SK-N-MC (cell line): ENCODE results near the gene CHD9.

ENCODE experiments used
- DNase-seq: peaks from one replicate; pipeline ENCODE4 v3.0.0-alpha.2; 2011; ENCODE audit warnings: low read depth, low spot score
- H3K27ac ChIP-seq: fragments of 200-600 bp; sonication (generic); 2 replicates; pipeline ENCODE4 v1.5.1; 2016; ENCODE audit warnings: mixed run types
- H3K36me3 ChIP-seq: fragments of 200-600 bp; sonication (generic); 2 replicates; pipeline ENCODE4 v1.6.1; 2017; ENCODE audit warnings: antibody characterized with exemption, low read length, mixed read lengths; ENCODE audit not compliant: insufficient read depth
- H3K4me3 ChIP-seq: fragments of 200-600 bp; sonication (generic); 2 replicates; pipeline ENCODE4 v1.5.1; 2016
- H3K9ac ChIP-seq: fragments of 200-600 bp; sonication (generic); 2 replicates; pipeline ENCODE4 v1.8.0; 2017; ENCODE audit warnings: mixed run types, mixed read lengths; ENCODE audit not compliant: insufficient read length
- H3K9me3 ChIP-seq: fragments of 200-600 bp; sonication (generic); 2 replicates; pipeline ENCODE4 v1.6.1; 2017; ENCODE audit warnings: low read depth, mild to moderate bottlenecking, antibody characterized with exemption, low read length, moderate library complexity, mixed read lengths
- EZH2 ChIP-seq: fragments of 200-600 bp; sonication (generic); IDR thresholded peaks from one replicate; pipeline ENCODE4 v1.6.1; 2017; ENCODE audit warnings: antibody characterized with exemption
- FOXP2 ChIP-seq: optimal IDR thresholded peaks from 2 replicates; pipeline ENCODE3; 2011; ENCODE audit warnings: mild to moderate bottlenecking, moderate library complexity; ENCODE audit not compliant: insufficient read depth; ENCODE audit errors: extremely low read length, control extremely low read depth
- POLR2AphosphoS5 ChIP-seq: IDR thresholded peaks from 2 replicates; pipeline ENCODE4 v1.6.1; 2012; ENCODE audit warnings: mild to moderate bottlenecking, low read depth, low read length, borderline replicate concordance

CHD9 gene

DNA sequence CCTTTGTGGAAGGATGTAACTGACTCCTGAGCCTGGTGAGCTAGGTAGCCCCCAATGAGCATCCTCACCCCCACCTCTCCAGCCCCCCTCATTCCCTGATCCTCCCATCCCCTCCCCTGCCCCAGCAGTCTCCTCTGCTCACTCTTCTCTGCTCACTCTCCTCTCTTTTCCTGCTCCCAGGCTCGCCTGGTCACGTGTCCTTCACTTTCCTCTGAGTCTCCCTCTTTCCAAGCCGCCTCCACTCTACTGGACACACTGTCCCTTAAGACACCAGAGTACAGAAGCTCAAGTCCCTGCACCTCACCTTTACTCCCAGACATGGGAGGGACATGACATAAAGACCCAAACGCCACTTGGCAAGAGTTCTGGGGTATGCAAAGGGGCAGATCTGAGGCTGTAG, 303.2 kb downstream of the CHD9 start:
- Histone ChIP-seq H3K36me3 (no peaks in the 10 kb centered on the region), H3K4me3 (no peak overlapping the region), H3K27ac (no peak overlapping the region), H3K9me3 (no peaks in the 10 kb centered on the region), H3K9ac (no peak overlapping the region)
- no peak for DNase-seq
- TF ChIP-seq FOXP2 (no peak), EZH2 (no peak), POLR2AphosphoS5 (no peak)

DNA sequence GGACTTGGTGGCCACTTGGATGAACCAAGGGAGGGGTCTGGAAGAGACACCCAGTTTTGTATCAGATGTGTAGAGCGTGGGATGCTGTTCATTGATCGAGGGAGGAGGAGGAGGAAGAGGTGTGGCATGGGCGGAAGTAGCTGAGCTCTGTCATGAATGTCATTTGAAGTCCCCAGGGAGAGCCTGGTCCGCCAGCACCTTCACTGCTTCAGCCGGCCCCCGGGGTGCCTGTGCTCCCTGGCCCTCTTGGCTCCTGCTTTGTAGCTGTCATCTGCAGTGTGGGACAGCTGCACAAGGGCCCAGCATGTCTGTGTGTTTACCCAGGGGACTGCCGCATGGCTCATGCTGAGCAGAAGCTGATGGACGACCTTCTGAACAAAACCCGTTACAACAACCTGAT, 304.1 kb downstream of the CHD9 start:
- H3K9me3 ChIP-seq: no peaks in the 10 kb centered on the region
- DNase-seq: no peak
- no peak for TF ChIP-seq POLR2AphosphoS5
- no peak for TF ChIP-seq FOXP2
- TF ChIP-seq EZH2: no peak

DNA sequence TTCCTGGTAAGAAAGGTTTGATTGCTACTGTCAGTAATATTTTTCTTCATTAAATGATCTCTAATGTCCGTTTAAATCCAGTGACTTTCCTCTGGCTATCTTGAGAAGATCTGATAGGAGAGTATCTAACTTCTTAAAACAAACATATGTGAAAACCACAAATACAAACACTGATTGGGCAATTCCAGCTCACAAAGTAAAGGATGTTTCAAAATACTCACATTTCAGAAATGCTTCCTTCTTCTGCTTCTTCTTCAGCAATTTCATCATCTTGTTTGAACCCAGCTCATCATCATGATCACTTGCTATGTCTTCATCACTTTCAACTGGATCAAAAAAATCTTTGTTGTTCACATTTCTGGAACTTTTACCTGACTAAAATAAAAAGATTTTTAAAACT, 315.1 kb downstream of the CHD9 start:
- Histone ChIP-seq H3K27ac (no peak overlapping the region), H3K9ac (no peak overlapping the region), H3K4me3 (no peak overlapping the region), H3K36me3 (no peaks in the 10 kb centered on the region), H3K9me3 (no peaks in the 10 kb centered on the region)
- DNase-seq: no peak
- TF ChIP-seq FOXP2 (no peak), POLR2AphosphoS5 (no peak), EZH2 (no peak)

More for the DNA sequence above, 304.1 kb downstream of the CHD9 start:
- H3K27ac ChIP-seq: no peak overlapping the region
- no peak overlapping the region for H3K4me3 ChIP-seq
- H3K36me3 ChIP-seq: no peaks in the 10 kb centered on the region
- no peak overlapping the region for H3K9ac ChIP-seq

DNA sequence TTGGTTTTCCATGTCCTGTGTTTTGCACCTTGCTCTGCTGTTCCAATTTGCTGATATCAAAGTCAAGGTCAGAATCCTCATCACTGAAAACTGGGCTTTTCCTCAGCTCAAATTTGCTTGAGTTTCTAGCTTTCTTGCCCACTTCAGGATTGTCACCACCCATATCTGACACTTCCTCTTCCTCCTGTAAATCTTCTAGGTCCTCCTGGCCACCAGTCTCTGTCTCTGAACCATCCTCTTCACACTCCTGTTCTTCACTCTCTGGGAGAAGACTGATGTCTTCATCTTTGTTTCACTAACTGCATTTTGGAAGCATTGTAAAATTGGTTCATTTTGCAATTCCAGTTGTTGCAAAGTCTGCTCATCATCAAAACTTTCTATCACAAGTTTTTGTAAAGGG, 316.0 kb downstream of the CHD9 start:
- TF ChIP-seq FOXP2 (no peak), POLR2AphosphoS5 (no peak), EZH2 (no peak)
- no peak overlapping the region for H3K27ac ChIP-seq
- no peak overlapping the region for H3K9ac ChIP-seq
- no peak for DNase-seq
- no peak overlapping the region for H3K4me3 ChIP-seq
- no peaks in the 10 kb centered on the region for H3K9me3 ChIP-seq
- no peaks in the 10 kb centered on the region for H3K36me3 ChIP-seq

DNA sequence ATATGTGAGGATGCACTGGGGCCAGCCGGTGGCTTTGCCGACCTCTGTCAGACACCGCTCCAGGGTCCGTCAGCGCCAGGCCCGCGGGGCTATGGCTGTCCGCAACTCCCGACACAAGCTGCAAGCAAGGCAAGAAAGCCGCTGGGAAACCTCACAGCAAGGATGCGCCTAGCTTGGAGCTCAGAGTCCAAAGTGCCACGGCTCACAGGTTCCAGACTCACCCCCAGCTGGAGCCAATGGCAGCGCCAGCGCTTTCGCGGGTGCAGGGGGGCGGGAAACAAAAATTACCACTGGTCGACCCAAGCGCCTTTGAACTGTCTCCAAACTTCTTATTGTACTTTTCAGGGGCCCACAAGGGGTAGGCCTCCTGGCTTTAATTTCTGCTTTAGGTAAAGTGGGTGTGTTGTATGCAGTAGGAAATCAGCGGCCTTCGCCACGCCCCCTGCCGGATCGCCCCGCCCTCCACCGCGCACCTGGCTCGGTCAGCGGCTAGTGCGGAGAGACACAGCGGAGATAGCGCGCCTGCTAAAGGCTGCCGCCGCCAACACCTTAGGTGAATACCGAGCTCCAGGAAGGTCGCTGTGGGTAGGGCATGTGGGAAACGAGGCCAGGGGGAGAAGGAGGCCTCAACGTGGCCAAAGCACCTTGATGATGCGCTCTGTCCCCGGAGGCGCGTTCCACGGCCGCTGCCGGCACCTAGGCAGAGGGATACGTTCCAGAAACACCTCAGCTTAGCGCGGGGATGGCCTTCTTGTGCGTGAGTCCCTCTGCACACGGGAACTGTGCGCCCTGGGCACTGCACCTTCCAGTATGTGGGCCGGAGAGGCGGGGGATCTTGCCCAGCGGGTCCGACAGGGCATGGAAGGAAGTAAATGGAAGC, 318.4 kb downstream of the CHD9 start:
- TF ChIP-seq EZH2 (no peak), POLR2AphosphoS5 (no peak), FOXP2 (no peak)
- Histone ChIP-seq H3K36me3 (no peaks in the 10 kb centered on the region), H3K27ac (no peak overlapping the region), H3K4me3 (no peak overlapping the region), H3K9ac (no peak overlapping the region), H3K9me3 (no peaks in the 10 kb centered on the region)
- DNase-seq: no peak

DNA sequence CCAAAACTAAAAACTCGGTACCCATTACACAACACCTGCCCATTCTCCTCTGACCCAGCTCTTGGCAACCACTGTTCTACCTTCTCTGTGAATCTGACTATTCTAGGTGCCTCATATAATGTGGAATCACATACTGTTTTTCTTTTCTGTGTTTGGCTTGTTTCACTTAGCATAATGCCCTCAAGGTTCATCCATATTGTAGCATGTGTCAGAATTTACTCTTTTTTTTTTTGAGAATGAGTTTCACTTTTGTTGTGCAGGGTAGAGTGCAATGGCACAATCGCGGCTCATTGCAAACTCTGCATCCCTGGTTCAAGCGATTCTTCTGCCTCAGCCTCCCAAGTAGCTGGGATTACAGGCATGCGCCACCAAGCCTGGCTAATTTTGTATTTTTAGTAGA, 320.0 kb downstream of the CHD9 start:
- no peaks in the 10 kb centered on the region for H3K9me3 ChIP-seq
- H3K36me3 ChIP-seq: no peaks in the 10 kb centered on the region
- no peak overlapping the region for H3K27ac ChIP-seq
- no peak overlapping the region for H3K4me3 ChIP-seq
- no peak overlapping the region for H3K9ac ChIP-seq
- TF ChIP-seq FOXP2 (no peak), POLR2AphosphoS5 (no peak), EZH2 (no peak)
- no peak for DNase-seq

DNA sequence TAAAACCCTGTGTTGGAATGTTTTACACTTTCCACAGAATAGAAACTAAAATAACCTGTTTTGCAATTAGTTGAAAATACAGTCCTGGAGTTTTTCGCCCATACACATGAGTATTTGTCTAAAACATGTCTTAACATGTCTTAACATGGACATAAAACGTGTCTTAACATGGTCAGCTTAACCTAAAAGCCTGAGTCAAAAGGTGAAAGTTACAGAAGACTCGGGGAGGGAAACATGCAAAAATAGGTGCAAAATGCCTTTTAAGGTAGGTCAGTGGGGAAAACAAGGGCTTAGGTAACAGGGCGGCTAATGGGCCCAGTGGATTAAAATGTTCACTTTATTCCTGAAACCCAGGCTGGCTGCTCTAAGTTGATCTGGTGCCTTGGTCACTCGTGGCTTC, 323.3 kb downstream of the CHD9 start:
- Histone ChIP-seq H3K36me3 (no peaks in the 10 kb centered on the region), H3K9ac (no peak overlapping the region), H3K27ac (no peak overlapping the region), H3K4me3 (no peak overlapping the region), H3K9me3 (no peaks in the 10 kb centered on the region)
- DNase-seq: no peak
- TF ChIP-seq POLR2AphosphoS5 (no peak), EZH2 (no peak), FOXP2 (no peak)
